ENCODE results near the gene SLC13A3.

GRCh38 chr20:46564241-46564957 lies 86.9 kb downstream of the SLC13A3 start:
- TF ChIP-seq CTCF (IDR thresholded peaks at IDR 0.05; ENCODE audit: low read length), result no peak
- no peak for TF ChIP-seq EZH2 (IDR thresholded peaks at IDR 0.05; ENCODE audit: borderline replicate concordance, low read length)

Measured in OCI-LY1 (cell line).